ENCODE data around the gene CASK. TPM values are rescaled to one million over a fixed set of nuclear protein-coding genes. Genes with fewer than 3 reads are reported as not detected.

Gene CASK
- total RNA-seq, 2 donors from 2014 or later, result 44.3 to 46.1 TPM

- TF ChIP-seq, protein P1, sequence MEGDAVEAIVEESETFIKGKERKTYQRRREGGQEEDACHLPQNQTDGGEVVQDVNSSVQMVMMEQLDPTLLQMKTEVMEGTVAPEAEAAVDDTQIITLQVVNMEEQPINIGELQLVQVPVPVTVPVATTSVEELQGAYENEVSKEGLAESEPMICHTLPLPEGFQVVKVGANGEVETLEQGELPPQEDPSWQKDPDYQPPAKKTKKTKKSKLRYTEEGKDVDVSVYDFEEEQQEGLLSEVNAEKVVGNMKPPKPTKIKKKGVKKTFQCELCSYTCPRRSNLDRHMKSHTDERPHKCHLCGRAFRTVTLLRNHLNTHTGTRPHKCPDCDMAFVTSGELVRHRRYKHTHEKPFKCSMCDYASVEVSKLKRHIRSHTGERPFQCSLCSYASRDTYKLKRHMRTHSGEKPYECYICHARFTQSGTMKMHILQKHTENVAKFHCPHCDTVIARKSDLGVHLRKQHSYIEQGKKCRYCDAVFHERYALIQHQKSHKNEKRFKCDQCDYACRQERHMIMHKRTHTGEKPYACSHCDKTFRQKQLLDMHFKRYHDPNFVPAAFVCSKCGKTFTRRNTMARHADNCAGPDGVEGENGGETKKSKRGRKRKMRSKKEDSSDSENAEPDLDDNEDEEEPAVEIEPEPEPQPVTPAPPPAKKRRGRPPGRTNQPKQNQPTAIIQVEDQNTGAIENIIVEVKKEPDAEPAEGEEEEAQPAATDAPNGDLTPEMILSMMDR (IDR thresholded peaks at IDR 0.05), result no peak
- DNase-seq (ENCODE audit: low spot score) (no peak), ATAC-seq (ENCODE audit: insufficient number of reproducible peaks, low FRiP score, low read depth) (no peak)
- Histone ChIP-seq H3K4me3 (no peak overlapping the region), H3K4me1 (ENCODE audit: control insufficient read depth in 1 of 2, low read depth in 2 of 2) (peaks cover 22 to 65% of the 10 kb centered on the region in 2 donors), H3K27ac (peak overlapping the region; percentile 37 to 85), H3K36me3 (no peaks in the 10 kb centered on the region), H3K9me3 (no peaks in the 10 kb centered on the region), H3K27me3 (replicated peaks; ENCODE audit: insufficient read depth) (no peaks in the 10 kb centered on the region)
These were observed 257.7 kb downstream of the CASK start for GRCh38 chrX:41665686-41666085.

GRCh38 chrX:41664908-41665307 is 258.4 kb downstream of the CASK start:
- Histone ChIP-seq H3K36me3 (no peaks in the 10 kb centered on the region), H3K4me3 (no peak overlapping the region), H3K27me3 (replicated peaks; ENCODE audit: insufficient read depth) (no peaks in the 10 kb centered on the region), H3K9me3 (no peaks in the 10 kb centered on the region), H3K27ac (peak overlapping the region; percentile 37 to 85), H3K4me1 (ENCODE audit: control insufficient read depth in 1 of 2, low read depth in 2 of 2) (peaks cover 22 to 59% of the 10 kb centered on the region in 2 donors)
- ATAC-seq (ENCODE audit: insufficient number of reproducible peaks, low FRiP score, low read depth) (no peak), DNase-seq (ENCODE audit: low spot score) (no peak)
- TF ChIP-seq, protein P1 (IDR thresholded peaks at IDR 0.05), result no peak

DNA sequence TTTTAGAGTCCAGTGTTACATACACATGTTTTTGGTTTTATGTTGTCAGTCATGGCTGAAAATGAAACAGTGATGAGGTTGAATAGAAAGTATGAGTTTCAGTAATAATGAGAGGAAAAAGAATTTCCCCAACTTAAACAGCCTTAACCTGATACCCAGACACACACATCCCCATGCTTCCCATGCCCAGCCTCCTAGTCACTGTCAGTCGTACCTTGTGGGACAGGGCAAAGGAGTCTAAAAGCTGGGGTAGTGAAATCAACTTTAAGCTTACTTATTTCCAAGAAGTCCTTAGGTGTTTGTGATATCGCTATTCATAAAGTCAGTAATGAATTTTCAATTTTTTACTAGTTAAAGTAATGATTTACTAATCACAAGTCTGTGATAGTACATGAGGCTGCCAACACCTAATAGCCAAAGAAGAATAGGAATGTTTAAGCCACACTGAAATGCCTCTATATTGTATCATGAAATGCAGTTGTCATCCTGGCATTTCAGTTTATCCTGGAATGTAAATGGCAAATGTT is 258.9 kb downstream of the CASK start:
- TF ChIP-seq, protein P1 (IDR thresholded peaks at IDR 0.05), result no peak
- Histone ChIP-seq H3K4me3 (no peak overlapping the region), H3K27ac (peak overlapping the region; percentile 70 to 85), H3K9me3 (no peaks in the 10 kb centered on the region), H3K27me3 (replicated peaks; ENCODE audit: insufficient read depth) (no peaks in the 10 kb centered on the region), H3K36me3 (no peaks in the 10 kb centered on the region), H3K4me1 (ENCODE audit: control insufficient read depth in 1 of 2, low read depth in 2 of 2) (peaks cover 22 to 59% of the 10 kb centered on the region in 2 donors)
- DNase-seq (ENCODE audit: low spot score) (no peak), ATAC-seq (ENCODE audit: insufficient number of reproducible peaks, low FRiP score, low read depth) (no peak)

DNA sequence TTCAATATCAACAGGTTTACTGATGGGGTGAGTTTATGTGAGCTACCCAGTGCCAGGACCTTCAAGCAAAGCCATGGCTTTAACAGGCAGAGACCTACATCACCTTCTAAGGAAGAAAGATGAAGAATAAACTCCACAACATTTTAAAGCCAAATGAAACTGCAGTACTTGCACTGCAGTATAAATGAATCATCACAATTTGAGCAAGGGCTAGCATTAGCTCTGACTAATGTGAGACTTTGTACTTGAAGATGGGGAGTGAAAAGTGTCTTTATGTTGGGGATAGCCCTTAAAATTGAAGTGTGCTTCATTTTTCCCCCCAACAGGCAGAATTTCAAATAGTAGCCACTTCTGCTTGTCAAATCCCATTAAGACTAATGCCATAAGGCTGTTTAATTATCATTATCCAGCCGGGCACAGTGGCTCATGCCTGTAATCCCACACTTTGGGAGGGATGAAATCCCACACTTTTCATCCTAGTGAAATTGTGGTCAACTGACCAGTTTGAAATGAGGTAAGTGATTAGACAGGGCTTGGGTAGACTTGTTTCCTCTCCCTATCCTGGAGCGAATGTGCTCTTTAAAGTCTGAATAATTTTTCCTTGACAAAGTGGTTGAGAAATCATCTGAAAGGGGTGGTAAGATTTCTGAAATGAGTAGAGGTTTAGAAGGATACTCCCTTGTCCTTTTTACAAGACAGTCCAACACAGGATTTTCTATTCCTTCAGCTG is 261.8 kb downstream of the CASK start:
- H3K9me3 ChIP-seq, result no peaks in the 10 kb centered on the region
- DNase-seq (ENCODE audit: low spot score) (no peak), ATAC-seq (ENCODE audit: insufficient number of reproducible peaks, low FRiP score, low read depth) (peak; percentile 79)
- H3K27me3 ChIP-seq (replicated peaks; ENCODE audit: insufficient read depth), result no peaks in the 10 kb centered on the region
- H3K36me3 ChIP-seq, result no peaks in the 10 kb centered on the region
- H3K4me1 ChIP-seq (ENCODE audit: control insufficient read depth in 1 of 2, low read depth in 2 of 2), result peaks cover 18 to 59% of the 10 kb centered on the region in 2 donors
- TF ChIP-seq, protein P1 (IDR thresholded peaks at IDR 0.05), result no peak
- H3K4me3 ChIP-seq, result no peak overlapping the region
- H3K27ac ChIP-seq, result peak overlapping the region; percentile 73 to 85

DNA sequence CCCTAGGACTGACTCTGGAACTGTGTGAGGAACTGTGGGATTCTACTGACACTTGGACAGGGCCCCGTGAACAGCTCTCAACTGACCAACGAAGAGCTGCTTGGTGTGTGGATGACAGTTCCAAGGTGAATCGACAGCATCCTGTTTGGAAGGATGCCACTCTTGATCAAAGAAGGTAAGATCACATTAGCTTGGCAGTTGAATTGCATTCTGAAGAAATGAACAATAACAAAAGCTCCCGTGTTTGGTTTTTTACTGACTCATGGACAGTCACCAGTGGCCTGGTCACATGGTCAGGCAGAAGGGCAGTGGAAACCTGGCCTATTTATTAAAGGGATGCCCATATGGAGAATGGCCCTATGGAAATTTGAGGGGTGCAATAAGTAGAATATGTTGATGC is 267.7 kb downstream of the CASK start:
- H3K9me3 ChIP-seq, result no peaks in the 10 kb centered on the region
- no peak overlapping the region for H3K4me3 ChIP-seq
- TF ChIP-seq, protein P1 (IDR thresholded peaks at IDR 0.05), result no peak
- peak overlapping the region; percentile 44 to 53 for H3K27ac ChIP-seq
- no peaks in the 10 kb centered on the region for H3K27me3 ChIP-seq (replicated peaks; ENCODE audit: insufficient read depth)
- DNase-seq (ENCODE audit: low spot score), result no peak
- no peak for ATAC-seq (ENCODE audit: insufficient number of reproducible peaks, low FRiP score, low read depth)
- H3K36me3 ChIP-seq, result no peaks in the 10 kb centered on the region
- H3K4me1 ChIP-seq (ENCODE audit: control insufficient read depth in 1 of 2, low read depth in 2 of 2), result peaks cover 0 to 26% of the 10 kb centered on the region in 2 donors

Measured in thoracic aorta (tissue), 2 donors.